ENCODE measurements around the gene BACE1.
"Not testable (repeated sequence)": the region's sequence is repeated elsewhere in the genome, so short reads cannot be mapped to it uniquely, and the experiment has no call there.

Gene BACE1

DNA sequence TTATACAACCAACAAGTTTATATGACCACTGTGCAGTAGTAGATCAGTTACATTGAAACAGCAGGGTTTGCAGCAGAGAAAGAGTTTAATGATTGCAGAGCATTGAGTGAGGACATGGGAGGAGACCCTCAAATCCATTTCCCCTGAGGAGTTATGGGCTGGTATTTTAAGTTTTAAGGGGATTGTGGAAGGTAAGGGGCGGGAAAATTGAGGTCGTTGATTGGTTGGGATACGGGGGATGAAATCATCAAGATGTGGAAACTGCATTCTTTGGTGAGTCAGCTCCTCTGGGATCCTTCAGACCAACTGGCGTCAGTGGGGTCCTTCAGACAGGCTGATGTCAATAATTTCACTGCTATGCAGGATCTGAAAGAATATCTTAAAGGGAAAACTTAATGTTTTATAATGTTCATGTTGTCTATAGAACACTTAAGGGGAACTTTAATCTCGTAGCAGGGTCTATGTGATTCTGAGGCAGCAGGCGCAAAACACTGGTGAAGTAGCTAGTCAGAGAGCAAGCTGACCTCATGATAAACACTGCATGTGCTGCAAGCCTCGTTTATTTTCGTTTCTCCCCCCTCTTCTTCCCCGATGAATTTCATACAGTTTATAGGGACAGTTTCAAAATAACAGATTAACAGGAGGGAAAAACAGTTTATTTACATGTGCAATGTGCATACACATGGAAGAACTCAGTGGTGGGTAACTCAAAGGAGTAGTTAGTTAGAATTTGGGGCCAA is 42.3 kb downstream of the BACE1 start:
- peak; percentile 35 for DNase-seq (ENCODE audit: low read depth)

GRCh38 chr11:117272175-117272574 is 43.9 kb downstream of the BACE1 start:
- DNase-seq (ENCODE audit: low read depth), result not testable (repeated sequence)

- no peak for DNase-seq (ENCODE audit: low read depth)
Observed at GRCh38 chr11:117271208-117271607, 44.8 kb downstream of the BACE1 start.

GRCh38 chr11:117269856-117270255 is 46.2 kb downstream of the BACE1 start:
- DNase-seq (ENCODE audit: low read depth), result no peak

GRCh38 chr11:117265745-117266144 is 50.3 kb downstream of the BACE1 start:
- DNase-seq (ENCODE audit: low read depth), result no peak

DNA sequence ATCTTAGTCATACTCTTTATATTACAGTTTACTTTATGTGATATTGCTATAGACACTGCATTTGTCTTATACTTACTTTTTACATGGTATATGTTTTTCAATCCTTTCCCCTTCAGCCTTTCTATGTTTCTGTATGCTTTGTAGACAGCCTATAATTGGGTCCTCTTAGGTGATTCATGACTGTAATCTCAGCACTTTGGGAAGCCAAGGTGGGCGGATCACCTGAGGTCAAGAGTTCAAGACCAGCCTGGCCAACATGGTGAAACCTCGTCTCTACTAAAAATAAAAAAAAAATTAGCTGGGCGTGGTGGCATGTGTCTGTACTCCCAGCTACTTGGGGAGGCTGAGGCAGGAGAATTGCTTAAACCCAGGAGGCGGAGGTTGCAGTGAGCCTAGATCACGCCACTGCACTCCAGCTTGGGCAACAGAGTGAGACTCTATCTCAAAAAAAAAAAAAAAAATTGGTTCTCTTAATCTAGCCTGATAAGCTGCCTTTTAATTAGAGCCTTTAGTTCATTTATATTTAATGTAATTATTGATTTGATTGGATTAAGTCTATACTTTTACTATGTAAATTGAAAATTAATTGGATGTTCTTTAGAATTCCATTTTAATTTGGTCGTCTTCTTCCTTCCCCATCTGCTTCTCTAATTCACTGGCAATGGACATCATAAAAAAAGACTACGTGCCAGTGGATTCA is 51.3 kb downstream of the BACE1 start:
- not testable (repeated sequence) for DNase-seq (ENCODE audit: low read depth)

- peak; percentile 22 for DNase-seq (ENCODE audit: low read depth)
Observed at GRCh38 chr11:117259417-117259816, 56.6 kb downstream of the BACE1 start.

DNA sequence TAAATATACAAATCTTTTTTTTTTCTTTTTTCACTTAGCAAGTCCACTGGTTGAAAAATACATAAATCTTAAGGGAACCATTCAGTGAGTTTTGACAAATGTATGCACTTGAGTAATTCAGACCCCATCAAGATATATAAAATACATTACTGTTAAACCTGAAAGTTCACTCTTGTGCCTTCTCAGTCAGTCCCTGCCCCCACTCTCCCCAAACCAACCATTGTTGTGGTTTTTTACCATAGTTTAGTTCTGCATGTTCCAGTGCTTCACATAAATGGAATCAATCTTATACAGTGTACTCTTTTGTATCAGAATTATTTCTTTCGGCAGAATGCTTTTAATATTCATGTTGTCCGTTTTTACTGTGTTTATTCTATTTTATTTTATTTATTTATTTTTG is 57.5 kb downstream of the BACE1 start:
- DNase-seq (ENCODE audit: low read depth), result no peak

DNA sequence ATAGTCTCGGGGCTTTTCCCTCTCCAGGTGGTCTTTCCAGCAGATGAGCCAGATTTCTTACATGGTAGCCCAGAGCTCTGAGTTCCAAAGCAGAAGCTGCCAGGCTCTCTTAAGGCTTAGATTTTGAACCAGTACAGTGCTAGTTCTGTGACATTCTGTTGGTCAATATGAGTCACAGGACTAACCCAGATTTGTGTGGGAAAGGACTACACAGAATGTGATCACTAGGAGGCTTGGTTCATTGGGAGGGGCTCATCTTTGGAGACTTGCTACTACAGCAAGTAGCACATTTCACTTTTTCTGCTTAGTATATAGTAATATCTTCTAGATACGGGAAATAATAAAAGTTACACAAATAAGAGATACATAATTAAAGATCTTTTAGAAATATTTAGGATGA is 59.5 kb downstream of the BACE1 start:
- DNase-seq (ENCODE audit: low read depth), result no peak

- DNase-seq (ENCODE audit: low read depth), result no peak
Observed at GRCh38 chr11:117255966-117256365, 60.1 kb downstream of the BACE1 start.

DNA sequence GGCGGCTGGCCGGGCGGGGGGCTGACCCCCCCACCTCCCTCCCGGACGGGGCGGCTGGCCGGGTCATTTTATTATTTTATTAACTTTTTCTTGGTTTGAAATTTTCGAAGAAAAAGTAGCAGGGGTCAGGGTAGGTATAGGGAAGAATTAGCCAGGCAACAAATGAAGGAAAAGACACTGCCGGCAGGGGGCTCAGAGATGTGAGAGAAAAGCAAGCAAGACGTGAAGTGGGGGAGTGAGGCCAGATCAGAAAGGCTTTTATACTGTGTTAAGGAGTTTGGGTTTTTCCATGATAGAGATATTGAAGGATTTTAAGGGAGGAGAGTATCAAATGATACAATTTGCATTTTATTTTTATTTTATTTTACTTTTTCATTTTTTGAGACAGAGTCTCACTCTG is 64.5 kb downstream of the BACE1 start:
- no peak for DNase-seq (ENCODE audit: low read depth)

DNA sequence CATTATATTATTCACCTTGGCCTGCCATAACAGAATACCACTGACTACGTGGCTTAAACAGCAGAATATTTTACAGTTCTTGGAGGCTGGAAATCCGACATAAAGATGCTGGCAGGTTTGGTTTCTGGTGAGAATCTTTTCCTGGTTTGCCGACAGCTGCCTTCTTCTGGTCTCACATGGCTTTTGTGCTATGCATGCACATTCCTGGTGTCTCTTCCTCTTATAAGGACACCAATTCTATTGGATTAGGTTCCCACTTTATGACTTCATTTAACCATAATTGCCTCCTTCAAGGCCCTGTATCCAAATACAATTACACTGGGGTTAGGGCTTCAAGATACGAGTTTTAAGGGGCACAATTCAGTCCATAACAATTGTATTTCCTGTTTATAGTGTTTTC is 66.5 kb downstream of the BACE1 start:
- DNase-seq (ENCODE audit: low read depth), result no peak

- no peak for DNase-seq (ENCODE audit: low read depth)
Observed at GRCh38 chr11:117248341-117248740, 67.7 kb downstream of the BACE1 start.

DNA sequence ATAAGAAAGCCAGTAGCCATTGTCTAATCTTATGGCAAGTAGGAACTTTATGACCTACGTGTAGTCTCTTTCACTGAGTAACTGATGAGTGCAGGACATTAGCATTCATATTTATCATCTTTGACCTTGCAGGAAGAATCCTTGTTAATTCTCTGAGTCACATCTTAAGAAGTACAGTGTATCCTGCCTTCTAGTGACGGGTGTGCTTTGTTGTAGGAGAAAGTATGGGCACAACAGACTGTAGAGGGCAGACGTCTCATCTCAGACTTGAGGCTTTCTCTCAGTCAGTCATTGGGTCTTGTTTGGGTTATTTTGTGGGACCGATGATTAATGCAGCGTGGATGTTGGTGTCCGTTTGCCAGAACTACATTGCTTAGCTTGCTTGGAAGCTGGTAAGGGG is 76.8 kb downstream of the BACE1 start:
- DNase-seq (ENCODE audit: low read depth), result peak; percentile 92

DNA sequence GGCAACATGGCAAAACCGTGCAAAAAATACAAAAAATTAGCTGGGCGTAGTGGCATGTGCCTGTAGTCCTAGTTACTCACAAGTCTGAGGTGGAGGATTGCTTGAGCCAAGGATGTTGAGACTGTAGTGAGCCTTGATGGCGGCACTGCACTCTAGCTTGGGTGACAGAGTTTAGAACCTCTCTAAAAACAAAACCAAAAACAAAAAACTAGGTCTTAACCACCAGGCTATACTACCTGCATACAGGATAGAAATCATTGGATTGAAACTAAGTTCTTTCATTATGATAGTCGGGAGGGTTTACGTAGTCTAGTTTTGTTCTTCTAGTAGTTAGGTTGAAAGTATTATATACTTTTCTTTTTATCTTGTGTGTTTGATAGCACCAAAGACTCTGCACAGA is 77.8 kb downstream of the BACE1 start:
- no peak for DNase-seq (ENCODE audit: low read depth)

Data from GM04504 (cell line).